ENCODE data around the gene COA6.

The COA6 gene

GRCh38 chr1:234413990-234414389 is 40.7 kb downstream of the COA6 start:
- no peak overlapping the region for H3K4me3 ChIP-seq (replicated peaks; ENCODE audit: insufficient read depth, low read length)
- DNase-seq (ENCODE audit: low read depth in 1 of 2, low spot score in 1 of 2): no peak
- no peaks in the 10 kb centered on the region for H3K27me3 ChIP-seq (ENCODE audit: insufficient read depth, poor library complexity, severe bottlenecking)
- no peak overlapping the region for H3K27ac ChIP-seq (replicated peaks)
- TF ChIP-seq SPI1 (IDR thresholded peaks at IDR 0.05; ENCODE audit: borderline replicate concordance, low read depth) (no peak), GABPA (IDR thresholded peaks at IDR 0.05; ENCODE audit: low read depth) (no peak), POLR2AphosphoS5 (IDR thresholded peaks at IDR 0.05; ENCODE audit: low read depth) (no peak), REST (IDR thresholded peaks at IDR 0.05; ENCODE audit: insufficient replicate concordance, low read depth) (no peak), CTCF (IDR thresholded peaks at IDR 0.05; ENCODE audit: insufficient read depth, low read length) (no peak)

- Histone ChIP-seq H3K27me3 (ENCODE audit: insufficient read depth, poor library complexity, severe bottlenecking) (no peaks in the 10 kb centered on the region), H3K4me3 (replicated peaks; ENCODE audit: insufficient read depth, low read length) (no peak overlapping the region), H3K27ac (replicated peaks) (no peak overlapping the region)
- DNase-seq (ENCODE audit: low read depth in 1 of 2, low spot score in 1 of 2): no peak
- TF ChIP-seq GABPA (IDR thresholded peaks at IDR 0.05; ENCODE audit: low read depth) (no peak), SPI1 (IDR thresholded peaks at IDR 0.05; ENCODE audit: borderline replicate concordance, low read depth) (no peak), POLR2AphosphoS5 (IDR thresholded peaks at IDR 0.05; ENCODE audit: low read depth) (no peak), REST (IDR thresholded peaks at IDR 0.05; ENCODE audit: insufficient replicate concordance, low read depth) (no peak), CTCF (IDR thresholded peaks at IDR 0.05; ENCODE audit: insufficient read depth, low read length) (no peak)
Measured at GRCh38 chr1:234427950-234428646, 54.8 kb downstream of the COA6 start.

- H3K27ac ChIP-seq (replicated peaks): no peak overlapping the region
- DNase-seq (ENCODE audit: low read depth in 1 of 2, low spot score in 1 of 2): no peak
Measured at GRCh38 chr1:234429434-234429806, 56.2 kb downstream of the COA6 start.

More at GRCh38 chr1:234429434-234429806, 56.2 kb downstream of the COA6 start:
- TF ChIP-seq POLR2AphosphoS5 (IDR thresholded peaks at IDR 0.05; ENCODE audit: low read depth) (no peak), REST (IDR thresholded peaks at IDR 0.05; ENCODE audit: insufficient replicate concordance, low read depth) (no peak), CTCF (IDR thresholded peaks at IDR 0.05; ENCODE audit: insufficient read depth, low read length) (no peak), GABPA (IDR thresholded peaks at IDR 0.05; ENCODE audit: low read depth) (no peak), SPI1 (IDR thresholded peaks at IDR 0.05; ENCODE audit: borderline replicate concordance, low read depth) (no peak)
- Histone ChIP-seq H3K27me3 (ENCODE audit: insufficient read depth, poor library complexity, severe bottlenecking) (no peaks in the 10 kb centered on the region), H3K4me3 (replicated peaks; ENCODE audit: insufficient read depth, low read length) (no peak overlapping the region)

Measured in HL-60 (cell line).